HEK293 (cell line): Measurements from ENCODE around the gene ADCY4.

Source experiments
- CTCF ChIP-seq: fragments of 450-650 bp; formaldehyde crosslinking; IDR thresholded peaks from 2 replicates; pipeline ENCODE4 v1.5.1; 2016; ENCODE audit warnings: missing biosample characterization, missing genetic modification characterization
- MZF1 ChIP-seq: fragments of 450-650 bp; formaldehyde crosslinking; IDR thresholded peaks from 2 replicates; pipeline ENCODE4 v1.5.1; 2017; ENCODE audit warnings: missing biosample characterization, missing genetic modification characterization, borderline replicate concordance
- REST ChIP-seq: fragments of 450-650 bp; formaldehyde crosslinking; IDR thresholded peaks from 2 replicates; pipeline ENCODE4 v1.5.1; 2016; ENCODE audit warnings: missing biosample characterization, missing genetic modification characterization
- ZBTB21 ChIP-seq: fragments of 450-650 bp; formaldehyde crosslinking; IDR thresholded peaks from 2 replicates; pipeline ENCODE4 v1.5.1; 2017; ENCODE audit warnings: missing biosample characterization, missing genetic modification characterization
- ZNF416 ChIP-seq: fragments of 450-650 bp; formaldehyde crosslinking; IDR thresholded peaks from 2 replicates; pipeline ENCODE4 v1.5.1; 2016; ENCODE audit warnings: missing biosample characterization, missing genetic modification characterization
- ZNF571 ChIP-seq: fragments of 450-650 bp; formaldehyde crosslinking; IDR thresholded peaks from 2 replicates; pipeline ENCODE4 v1.5.0; 2017; ENCODE audit warnings: missing biosample characterization, missing genetic modification characterization
- ZNF747 ChIP-seq: fragments of 450-650 bp; formaldehyde crosslinking; IDR thresholded peaks from 2 replicates; pipeline ENCODE4 v1.5.1; 2016; ENCODE audit warnings: missing biosample characterization, missing genetic modification characterization
- ZNF792 ChIP-seq: fragments of 450-650 bp; formaldehyde crosslinking; IDR thresholded peaks from 2 replicates; pipeline ENCODE4 v1.5.1; 2016; ENCODE audit warnings: missing biosample characterization, missing genetic modification characterization

DNA sequence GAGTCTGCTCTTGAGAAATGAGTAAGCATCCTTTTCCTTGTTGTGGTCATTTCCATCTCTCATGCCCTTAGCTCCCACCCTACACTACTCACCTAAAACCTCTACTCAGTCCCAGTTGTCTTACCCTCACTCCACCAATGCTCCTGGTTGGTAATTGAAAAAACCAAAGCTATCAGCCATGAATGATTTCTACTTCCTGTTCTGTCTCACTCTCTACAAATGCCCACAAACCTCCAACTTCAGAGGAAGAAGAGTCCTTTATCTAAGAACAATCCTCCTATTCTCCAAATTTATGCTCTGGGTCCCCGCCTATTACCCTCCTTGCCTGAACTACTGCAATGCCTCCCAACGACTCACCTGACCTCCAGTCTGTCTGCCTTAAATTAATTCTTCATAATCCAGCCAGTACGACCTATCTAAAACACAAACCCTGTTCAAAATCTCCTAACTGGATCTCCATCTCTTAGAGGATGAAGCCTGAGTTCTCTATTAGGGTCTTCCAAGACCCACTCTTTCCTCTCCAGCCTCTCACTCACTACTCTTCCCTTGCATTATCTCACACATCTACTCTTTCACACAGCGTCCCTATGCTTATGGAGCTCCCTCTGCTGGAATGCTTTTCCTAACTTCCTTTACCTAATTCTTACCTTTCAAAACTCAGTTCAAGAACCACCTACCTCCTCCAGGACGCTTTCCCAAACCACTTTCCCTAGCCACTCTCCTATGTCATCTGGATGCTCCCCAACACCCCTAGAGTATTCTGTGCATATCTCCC lies 37.5 kb downstream of the ADCY4 start:
- TF ChIP-seq ZBTB21 (tag by site-specific recombination) (no peak), MZF1 (tag by site-specific recombination) (no peak), CTCF (tag by site-specific recombination) (peak; percentile 77), ZNF747 (tag by site-specific recombination) (no peak), REST (tag by site-specific recombination) (no peak), ZNF792 (no peak), ZNF571 (no peak), ZNF416 (tag by site-specific recombination) (no peak)
